Uterus (tissue), 4 donors: ENCODE data around the gene DYNC1LI2. TPM values are rescaled to one million over a fixed set of nuclear protein-coding genes. Genes with fewer than 3 reads are reported as not detected.

Experiments
- DNase-seq, 2 donors: peaks; one replicate each; pipeline ENCODE4 v3.0.0-alpha.2; 2019 to 2020
- H3K27ac ChIP-seq, 2 donors: fragments of 200-600 bp; sonication (generic); 1 replicate in 1 of 2; 2 replicates in 1 of 2; pipeline ENCODE4 v1.5.1; 2016 to 2018
- H3K27me3 ChIP-seq, 2 donors: fragments of 200-600 bp; sonication (generic); one replicate each; pipeline ENCODE4 v1.5.1; 2018 to 2019; ENCODE audit warnings: control low read depth in 1 of 2
- H3K36me3 ChIP-seq, 2 donors: fragments of 200-600 bp; sonication (generic); one replicate each; pipeline ENCODE4 v1.5.1; 2019; ENCODE audit warnings: control low read depth in 1 of 2
- H3K4me1 ChIP-seq, 2 donors: fragments of 200-600 bp; sonication (generic); one replicate each; pipeline ENCODE4 v1.5.1; 2018 to 2019; ENCODE audit warnings: control low read depth in 1 of 2
- H3K4me3 ChIP-seq, 2 donors: fragments of 200-600 bp; sonication (generic); 1 replicate in 1 of 2; 2 replicates in 1 of 2; pipeline ENCODE4 v1.5.1; 2018 to 2019; ENCODE audit warnings: mild to moderate bottlenecking in 1 of 2
- H3K9me3 ChIP-seq, 2 donors: fragments of 200-600 bp; sonication (generic); one replicate each; pipeline ENCODE4 v1.5.1; 2019; ENCODE audit warnings: control low read depth in 1 of 2
- CTCF ChIP-seq, 4 experiments: fragments of 200-600 bp in 2 of 4; fragments of 450-650 bp in 2 of 4; sonication (generic) in 2 of 4; IDR thresholded peaks; one replicate each; pipeline ENCODE4 v1.5.1; 2016 to 2019; ENCODE audit warnings: antibody characterized with exemption in 4 of 4, mild to moderate bottlenecking in 2 of 4, moderate library complexity in 1 of 4
- POLR2A ChIP-seq, 2 donors: fragments of 450-650 bp; IDR thresholded peaks; one replicate each; pipeline ENCODE4 v1.6.1; 2016; ENCODE audit warnings: antibody characterized with exemption in 2 of 2, mild to moderate bottlenecking in 1 of 2, moderate library complexity in 1 of 2
- intact Hi-C: fragments of 100-400 bp; cut with DNase I; formaldehyde crosslinking; loops from one replicate; pipeline ENCODE4 v1.15.1; 2023; ENCODE audit warnings: low total_unique reads
- total RNA-seq, 4 donors: library from RNA; depleted of rRNA in 3 of 4; stranded (reverse); fragments of >200 nt in 3 of 4; gene quantifications; one replicate each; pipeline versions ENCODE4 v1.1.0 to v1.2.4, GENCODE V29; 2014 to 2023
- donor health status: DM: yes; HTN: yes; CAD: no.

DYNC1LI2 gene
- total RNA-seq, 4 donors from 2014 or later, result 109 to 279 (median 151) TPM

GRCh38 chr16:66741169-66741900, 10.1 kb downstream of the DYNC1LI2 start:
- no peaks in the 10 kb centered on the region for H3K27me3 ChIP-seq
- intact Hi-C loops, result no loop called here
- peak overlapping the region; percentile 86 to 90 for H3K27ac ChIP-seq
- H3K4me3 ChIP-seq, result no peak overlapping the region
- peaks cover 0 to 20% of the 10 kb centered on the region in 2 donors for H3K4me1 ChIP-seq
- H3K36me3 ChIP-seq, result no peaks in the 10 kb centered on the region
- TF ChIP-seq CTCF (IDR thresholded peaks at IDR 0.05), result no peak
- no peak for TF ChIP-seq POLR2A (IDR thresholded peaks at IDR 0.05)
- DNase-seq, result peak; percentile 88 to 94
- no peaks in the 10 kb centered on the region for H3K9me3 ChIP-seq

GRCh38 chr16:66740533-66740932, 10.9 kb downstream of the DYNC1LI2 start:
- TF ChIP-seq POLR2A (IDR thresholded peaks at IDR 0.05) (no peak), CTCF (IDR thresholded peaks at IDR 0.05) (no peak)
- Histone ChIP-seq H3K4me1 (peaks cover 0 to 20% of the 10 kb centered on the region in 2 donors), H3K27me3 (no peaks in the 10 kb centered on the region), H3K27ac (peak overlapping the region; percentile 86 to 90), H3K9me3 (no peaks in the 10 kb centered on the region), H3K4me3 (no peak overlapping the region), H3K36me3 (no peaks in the 10 kb centered on the region)
- DNase-seq, result no peak
- intact Hi-C loops, result no loop called here

- H3K36me3 ChIP-seq, result no peaks in the 10 kb centered on the region
- H3K27ac ChIP-seq, result peak overlapping the region; percentile 86 to 90
- H3K4me1 ChIP-seq, result peaks cover 0 to 20% of the 10 kb centered on the region in 2 donors
- no peak for DNase-seq
- TF ChIP-seq POLR2A (IDR thresholded peaks at IDR 0.05) (no peak), CTCF (IDR thresholded peaks at IDR 0.05) (peak in 3 of 4 experiments; percentile 23 to 39 (median 34))
- no peaks in the 10 kb centered on the region for H3K9me3 ChIP-seq
- no peaks in the 10 kb centered on the region for H3K27me3 ChIP-seq
- intact Hi-C loops, result no loop called here
- H3K4me3 ChIP-seq, result no peak overlapping the region
These were observed 11.4 kb downstream of the DYNC1LI2 start for GRCh38 chr16:66740010-66740409.

GRCh38 chr16:66735891-66736290, 15.5 kb downstream of the DYNC1LI2 start:
- DNase-seq, result no peak
- no peaks in the 10 kb centered on the region for H3K9me3 ChIP-seq
- TF ChIP-seq CTCF (IDR thresholded peaks at IDR 0.05), result no peak
- no peak overlapping the region for H3K4me3 ChIP-seq
- peaks cover 0 to 9% of the 10 kb centered on the region in 2 donors for H3K4me1 ChIP-seq
- intact Hi-C loops, result no loop called here
- H3K36me3 ChIP-seq, result no peaks in the 10 kb centered on the region
- H3K27me3 ChIP-seq, result no peaks in the 10 kb centered on the region
- H3K27ac ChIP-seq, result no peak overlapping the region

- no peaks in the 10 kb centered on the region for H3K36me3 ChIP-seq
- no peak for DNase-seq
- TF ChIP-seq CTCF (IDR thresholded peaks at IDR 0.05) (no peak), POLR2A (IDR thresholded peaks at IDR 0.05) (no peak)
- intact Hi-C loops, result no loop called here
- no peaks in the 10 kb centered on the region for H3K4me1 ChIP-seq
- H3K4me3 ChIP-seq, result no peak overlapping the region
- H3K27me3 ChIP-seq, result no peaks in the 10 kb centered on the region
- no peaks in the 10 kb centered on the region for H3K9me3 ChIP-seq
- H3K27ac ChIP-seq, result no peak overlapping the region
These were observed 20.3 kb downstream of the DYNC1LI2 start for GRCh38 chr16:66731101-66731500.
